KMS-11 (cell line): Measurements from ENCODE around the gene EIF1.
A peak's percentile ranks its signal among the peaks of the same experiment; 100 is the strongest.

Experiments used
- H2AFZ ChIP-seq: fragments of 200-600 bp; sonication (generic); 2 replicates; pipeline ENCODE4 v1.6.1; 2016; ENCODE audit warnings: antibody characterized with exemption, mixed run types, low read depth
- H3K27ac ChIP-seq: fragments of 200-600 bp; sonication (generic); 2 replicates; pipeline ENCODE4 v1.6.1; 2016; ENCODE audit warnings: mild to moderate bottlenecking, mixed run types
- H3K27me3 ChIP-seq: fragments of 200-600 bp; sonication (generic); 2 replicates; pipeline ENCODE4 v1.6.1; 2017; ENCODE audit warnings: mild to moderate bottlenecking, low read depth, mixed run types, moderate library complexity; ENCODE audit not compliant: insufficient read depth
- H3K36me3 ChIP-seq: fragments of 200-600 bp; sonication (generic); 2 replicates; pipeline ENCODE4 v1.6.1; 2017; ENCODE audit warnings: mild to moderate bottlenecking, mixed run types; ENCODE audit not compliant: insufficient read depth
- H3K4me1 ChIP-seq: fragments of 200-600 bp; sonication (generic); 2 replicates; pipeline ENCODE4 v1.6.1; 2016; ENCODE audit warnings: mild to moderate bottlenecking, low read depth, mixed run types; ENCODE audit not compliant: poor library complexity, severe bottlenecking
- H3K4me2 ChIP-seq: fragments of 200-600 bp; sonication (generic); 2 replicates; pipeline ENCODE4 v1.7.0; 2016; ENCODE audit warnings: mild to moderate bottlenecking, mixed run types
- H3K4me3 ChIP-seq: fragments of 200-600 bp; sonication (generic); IDR thresholded peaks from 2 replicates; pipeline ENCODE4 v1.6.1; 2017; ENCODE audit warnings: low read depth, low read length, mixed read lengths; ENCODE audit not compliant: insufficient read depth
- H3K79me2 ChIP-seq: fragments of 200-600 bp; sonication (generic); 2 replicates; pipeline ENCODE4 v1.6.1; 2016; ENCODE audit warnings: low read depth, mixed run types; ENCODE audit not compliant: insufficient read depth
- H3K9ac ChIP-seq: fragments of 200-600 bp; sonication (generic); 2 replicates; pipeline ENCODE4 v1.6.1; 2016; ENCODE audit warnings: mild to moderate bottlenecking, mixed run types
- H4K20me1 ChIP-seq: fragments of 200-600 bp; sonication (generic); 2 replicates; pipeline ENCODE4 v1.6.1; 2016; ENCODE audit warnings: mild to moderate bottlenecking, mixed run types; ENCODE audit not compliant: insufficient read depth
- TF ChIP-seq, protein P1 (sequence below): fragments of 200-600 bp; sonication (generic); conservative IDR thresholded peaks from 2 replicates; pipeline ENCODE4 v1.6.1; 2017; ENCODE audit warnings: low read depth, mild to moderate bottlenecking, antibody characterized with exemption, low read length, moderate library complexity, mixed read lengths

The EIF1 gene

GRCh38 chr17:41642252-41643156 is 46.2 kb upstream of the EIF1 start:
- TF ChIP-seq, protein P1, sequence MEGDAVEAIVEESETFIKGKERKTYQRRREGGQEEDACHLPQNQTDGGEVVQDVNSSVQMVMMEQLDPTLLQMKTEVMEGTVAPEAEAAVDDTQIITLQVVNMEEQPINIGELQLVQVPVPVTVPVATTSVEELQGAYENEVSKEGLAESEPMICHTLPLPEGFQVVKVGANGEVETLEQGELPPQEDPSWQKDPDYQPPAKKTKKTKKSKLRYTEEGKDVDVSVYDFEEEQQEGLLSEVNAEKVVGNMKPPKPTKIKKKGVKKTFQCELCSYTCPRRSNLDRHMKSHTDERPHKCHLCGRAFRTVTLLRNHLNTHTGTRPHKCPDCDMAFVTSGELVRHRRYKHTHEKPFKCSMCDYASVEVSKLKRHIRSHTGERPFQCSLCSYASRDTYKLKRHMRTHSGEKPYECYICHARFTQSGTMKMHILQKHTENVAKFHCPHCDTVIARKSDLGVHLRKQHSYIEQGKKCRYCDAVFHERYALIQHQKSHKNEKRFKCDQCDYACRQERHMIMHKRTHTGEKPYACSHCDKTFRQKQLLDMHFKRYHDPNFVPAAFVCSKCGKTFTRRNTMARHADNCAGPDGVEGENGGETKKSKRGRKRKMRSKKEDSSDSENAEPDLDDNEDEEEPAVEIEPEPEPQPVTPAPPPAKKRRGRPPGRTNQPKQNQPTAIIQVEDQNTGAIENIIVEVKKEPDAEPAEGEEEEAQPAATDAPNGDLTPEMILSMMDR, result no peak
- no peaks in the 10 kb centered on the region for H3K36me3 ChIP-seq
- H3K79me2 ChIP-seq, result no peaks in the 10 kb centered on the region
- H3K4me3 ChIP-seq, result no peak overlapping the region
- H3K4me2 ChIP-seq, result no peak overlapping the region
- H2AFZ ChIP-seq, result no peak overlapping the region
- peaks cover 6% of the 10 kb centered on the region; the same call in 1 of the 2 replicates for H3K27me3 ChIP-seq
- H3K9ac ChIP-seq, result no peak overlapping the region
- no peak overlapping the region for H3K27ac ChIP-seq
- H3K4me1 ChIP-seq, result peaks cover 3% of the 10 kb centered on the region
- H4K20me1 ChIP-seq, result no peaks in the 10 kb centered on the region

DNA sequence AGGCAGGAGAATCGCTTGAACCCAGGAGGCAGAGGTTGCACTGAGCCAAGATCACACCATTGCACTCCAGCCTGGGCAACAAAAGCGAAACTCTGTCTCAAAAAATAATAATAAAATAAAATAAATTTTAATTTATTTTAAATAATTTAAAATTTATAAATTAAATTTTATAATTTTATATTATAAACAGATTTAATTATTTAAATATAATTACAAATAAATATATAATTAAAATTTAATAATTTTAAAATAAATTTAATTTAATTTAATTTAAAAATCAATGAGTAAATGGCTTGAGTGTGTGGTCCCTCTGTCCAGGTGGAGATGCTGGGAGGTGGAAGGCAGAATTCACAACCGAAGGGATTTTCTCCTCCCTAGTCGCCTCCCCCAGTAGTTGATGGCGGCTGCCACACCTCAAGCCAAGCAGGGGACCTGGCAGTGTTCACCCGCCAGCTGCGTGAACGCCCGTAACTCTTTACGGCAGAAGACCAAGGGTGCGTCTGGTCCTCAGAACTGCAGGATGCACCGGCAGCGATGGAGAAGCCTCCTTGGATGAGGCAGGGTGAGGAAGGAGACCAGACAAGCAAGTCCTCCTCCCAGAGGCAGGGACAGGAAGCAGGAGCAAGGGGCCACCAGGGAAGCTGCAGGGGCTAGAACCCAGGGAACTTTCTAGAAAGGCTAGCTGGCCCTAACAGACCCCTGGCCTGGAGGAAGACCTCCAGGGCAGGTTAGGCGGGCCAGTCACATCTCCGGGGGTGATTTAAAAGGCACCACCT is 41.5 kb upstream of the EIF1 start:
- TF ChIP-seq, protein P1, result no peak
- H3K27ac ChIP-seq, result no peak overlapping the region
- H4K20me1 ChIP-seq, result no peaks in the 10 kb centered on the region
- H3K4me1 ChIP-seq, result peaks cover 12% of the 10 kb centered on the region
- H2AFZ ChIP-seq, result peak overlapping the region; percentile 99
- peak overlapping the region; percentile 99 for H3K4me2 ChIP-seq
- no peaks in the 10 kb centered on the region; the same call in 1 of the 2 replicates for H3K27me3 ChIP-seq
- no peak overlapping the region for H3K4me3 ChIP-seq
- H3K36me3 ChIP-seq, result no peaks in the 10 kb centered on the region
- no peak overlapping the region for H3K9ac ChIP-seq
- H3K79me2 ChIP-seq, result no peaks in the 10 kb centered on the region

- TF ChIP-seq, protein P1, result peak; percentile 64
- Histone ChIP-seq H2AFZ (peak overlapping the region; percentile 99), H3K79me2 (no peaks in the 10 kb centered on the region), H3K4me1 (peaks cover 12% of the 10 kb centered on the region), H3K4me3 (no peak overlapping the region), H3K9ac (peak overlapping the region; percentile 36; the same call in 1 of the 2 replicates), H3K27ac (no peak overlapping the region), H3K27me3 (no peaks in the 10 kb centered on the region; the same call in 1 of the 2 replicates), H3K36me3 (no peaks in the 10 kb centered on the region), H4K20me1 (no peaks in the 10 kb centered on the region), H3K4me2 (peak overlapping the region; percentile 99)
Observed at GRCh38 chr17:41647940-41648410, 40.7 kb upstream of the EIF1 start.

DNA sequence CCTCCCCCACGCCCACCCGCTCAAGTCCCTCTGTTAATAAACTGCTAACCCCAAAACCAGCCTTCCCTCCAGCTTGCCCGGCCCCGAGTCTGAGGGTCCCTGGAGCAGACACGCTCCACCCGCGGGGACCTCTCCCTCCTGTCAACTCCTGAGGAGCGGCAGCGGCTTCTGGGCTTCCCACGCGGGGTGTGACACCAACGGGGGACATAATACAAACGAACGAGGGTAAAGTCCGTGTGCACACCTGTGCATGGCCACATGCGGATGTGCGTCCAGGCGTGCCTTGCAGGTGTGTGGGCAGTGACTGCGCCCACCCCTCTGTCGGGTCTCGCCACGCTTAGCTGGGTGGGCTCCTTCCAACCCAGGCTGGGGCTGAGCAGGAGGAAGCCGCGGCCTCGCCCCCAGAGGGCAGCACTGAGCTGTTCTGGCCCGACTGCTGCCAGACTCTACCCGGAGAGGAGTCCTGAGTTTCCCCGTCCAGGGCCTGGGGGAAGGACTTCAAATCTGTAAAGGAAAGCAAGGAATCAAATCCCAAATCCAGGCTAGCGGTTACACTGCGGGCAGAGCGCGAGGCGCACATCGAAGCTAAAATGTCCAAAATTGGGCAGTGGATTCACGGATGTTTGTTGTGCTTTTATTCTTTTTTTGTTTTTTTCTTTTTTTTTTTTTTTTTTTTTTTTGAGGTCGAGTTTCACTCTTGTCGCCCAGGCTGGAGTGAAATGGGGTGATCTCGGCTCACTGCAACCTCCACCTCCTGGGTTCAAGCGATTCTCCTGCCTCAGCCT is 40.1 kb upstream of the EIF1 start:
- no peaks in the 10 kb centered on the region; the same call in 1 of the 2 replicates for H3K27me3 ChIP-seq
- no peak overlapping the region for H3K27ac ChIP-seq
- no peaks in the 10 kb centered on the region for H3K36me3 ChIP-seq
- peak overlapping the region; percentile 99 for H2AFZ ChIP-seq
- TF ChIP-seq, protein P1, result peak; percentile 92
- peak overlapping the region; percentile 99 for H3K4me2 ChIP-seq
- H3K79me2 ChIP-seq, result no peaks in the 10 kb centered on the region
- no peaks in the 10 kb centered on the region for H4K20me1 ChIP-seq
- peaks cover 12% of the 10 kb centered on the region for H3K4me1 ChIP-seq
- peak overlapping the region; percentile 36; the same call in 1 of the 2 replicates for H3K9ac ChIP-seq
- H3K4me3 ChIP-seq, result no peak overlapping the region
